ENCODE measurements around the gene TBC1D4. TPM values are rescaled to one million over a fixed set of nuclear protein-coding genes. Genes with fewer than 3 reads are reported as not detected.

The TBC1D4 gene
- total and polyA plus RNA-seq, 10 of the 15 experiments (the other 5 are each of a cell fraction or from before 2014, with no cell fraction given), result 11.0 to 38.6 (median 25.5) TPM

- TF ChIP-seq IKZF1 (conservative IDR thresholded peaks at IDR 0.05) (no peak), YY1 (IDR thresholded peaks at IDR 0.05; ENCODE audit: low read depth, low read length) (no peak)
These were observed 11.2 kb upstream of the TBC1D4 start (continued) for GRCh38 chr13:75493156-75493555.

- FAIRE-seq, result no peak
- H2AFZ ChIP-seq (ENCODE audit: control insufficient read depth, low read depth, low read length), result no peak overlapping the region
- SMC1A ChIA-PET (ENCODE audit: uncharacterized antibody, unreplicated experiment), result interaction anchor here (0.6 to 1.2 kb wide), 4 partner anchors 11 to 102 kb away, joined by 3 to 4 read pairs (median 3); no protein-coding TSS in a partner anchor
- no peaks in the 10 kb centered on the region for H3K36me3 ChIP-seq (ENCODE audit: control insufficient read depth in 2 of 2, insufficient read depth in 2 of 2, low read length in 1 of 2)
- H3K4me3 ChIP-seq, result no peak overlapping the region
- no peaks in the 10 kb centered on the region for H3K79me2 ChIP-seq (ENCODE audit: control insufficient read depth, insufficient read depth, low read length)
- POLR2A ChIA-PET, result no interaction called here
- CTCF ChIA-PET, result interaction anchor here (1.3 to 1.9 kb wide), 2 partner anchors 10 to 13 kb away, joined by 5 to 7 read pairs; partner anchors contain the start of gene TBC1D4
- DNase-seq (ENCODE audit: low read depth, low spot score), result no peak
- no peak overlapping the region for H3K27ac ChIP-seq (ENCODE audit: control insufficient read depth, insufficient read depth)
- in situ Hi-C loops (cut with MboI), result no loop called here
- no peaks in the 10 kb centered on the region for H4K20me1 ChIP-seq (ENCODE audit: control insufficient read depth, insufficient read depth)
- 59% methylated on average over 5 of the region's 5 CpGs for WGBS (ENCODE audit: insufficient coverage, insufficient replicate concordance, low lambda C conversion rate, missing lambda C conversion rate)
- no peaks in the 10 kb centered on the region for H3K27me3 ChIP-seq (replicated peaks in 1 of 2; ENCODE audit: control insufficient read depth in 2 of 2, insufficient read depth in 2 of 2, low read length in 1 of 2)
- no TSS peak for BruUV-seq (replicated peaks)
- no peak overlapping the region for H3K4me2 ChIP-seq (ENCODE audit: control insufficient read depth, insufficient read depth)
- H3K9ac ChIP-seq (ENCODE audit: control insufficient read depth, insufficient read depth, low read length), result no peak overlapping the region
- ATAC-seq, result no peak
- TF ChIP-seq CHD2 (IDR thresholded peaks at IDR 0.05; ENCODE audit: borderline replicate concordance, low read depth, low read length) (no peak), FOXM1 (IDR thresholded peaks at IDR 0.05; ENCODE audit: low read depth, low read length) (no peak), ATF2 (IDR thresholded peaks at IDR 0.05; ENCODE audit: low read length) (no peak), E4F1 (IDR thresholded peaks at IDR 0.05; ENCODE audit: borderline replicate concordance, partially characterized antibody) (no peak), ZBED1 (IDR thresholded peaks at IDR 0.05; ENCODE audit: borderline replicate concordance) (no peak), HDAC2 (IDR thresholded peaks at IDR 0.05) (no peak), BMI1 (IDR thresholded peaks at IDR 0.05; ENCODE audit: borderline replicate concordance) (no peak), GATAD2B (conservative IDR thresholded peaks at IDR 0.05; ENCODE audit: low read depth) (no peak), ZBTB33 (IDR thresholded peaks at IDR 0.05) (no peak), POLR2AphosphoS5 (IDR thresholded peaks at IDR 0.05; ENCODE audit: low read length) (no peak), TCF12 (IDR thresholded peaks at IDR 0.05; ENCODE audit: low read depth, low read length) (no peak), PKNOX1 (IDR thresholded peaks at IDR 0.05) (no peak)
- intact Hi-C loops (cut with micrococcal nuclease; ENCODE audit: unreplicated experiment), result no loop called here
- RAD21 ChIA-PET (ENCODE audit: unreplicated experiment), result no interaction called here
- no peaks in the 10 kb centered on the region; the same call in 2 of the 3 replicates for H3K9me3 ChIP-seq (replicated peaks; ENCODE audit: control insufficient read depth, insufficient read depth, low read length)
- H3K4me1 ChIP-seq (ENCODE audit: control insufficient read depth, insufficient read depth, low read length), result peaks cover 5% of the 10 kb centered on the region
These were observed 10.4 kb upstream of the TBC1D4 start for GRCh38 chr13:75492389-75492788.

All from GM12878 (cell line).